Neural cell (in vitro differentiated cells): ENCODE results near the gene SNRPE.

Experiments used
- CTCF ChIP-seq: fragments of 450-650 bp; IDR thresholded peaks from 2 replicates; pipeline ENCODE4 v1.5.1; 2014; ENCODE audit warnings: antibody characterized with exemption, mild to moderate bottlenecking, moderate library complexity; ENCODE audit not compliant: poor library complexity, severe bottlenecking
- EP300 ChIP-seq: fragments of 450-650 bp; conservative IDR thresholded peaks from 2 replicates; pipeline ENCODE4 v1.6.1; 2014; ENCODE audit warnings: antibody characterized with exemption, mild to moderate bottlenecking, moderate library complexity; ENCODE audit not compliant: poor library complexity, severe bottlenecking
- EZH2 ChIP-seq: fragments of 200-600, 300-800 bp; shearing (Covaris generic), sonication (generic); IDR thresholded peaks from 2 replicates; pipeline ENCODE4 v1.6.1; 2014; ENCODE audit warnings: antibody characterized with exemption, low read length, borderline replicate concordance, mild to moderate bottlenecking; ENCODE audit not compliant: insufficient read depth, poor library complexity, severe bottlenecking
- POLR2AphosphoS5 ChIP-seq: IDR thresholded peaks from 2 replicates; pipeline ENCODE4 v1.6.1; 2012
- RAD21 ChIP-seq: fragments of 450-650 bp; conservative IDR thresholded peaks from 2 replicates; pipeline ENCODE4 v1.6.1; 2014; ENCODE audit warnings: antibody characterized with exemption, mild to moderate bottlenecking, moderate library complexity
- SMC3 ChIP-seq: fragments of 450-650 bp; conservative IDR thresholded peaks from 2 replicates; pipeline ENCODE4 v1.6.1; 2014; ENCODE audit warnings: antibody characterized with exemption, mild to moderate bottlenecking, moderate library complexity; ENCODE audit not compliant: poor library complexity
- TAF1 ChIP-seq: IDR thresholded peaks from 2 replicates; pipeline ENCODE4 v1.6.1; 2012; ENCODE audit warnings: low read depth

GRCh38 chr1:203870245-203870644, 8.8 kb downstream of the SNRPE start:
- TF ChIP-seq CTCF (no peak), EZH2 (no peak), EP300 (no peak), RAD21 (no peak), TAF1 (no peak), SMC3 (no peak), POLR2AphosphoS5 (no peak)
